HuH-7.5 (cell line): ENCODE measurements around the gene ARAP1.

Experiments used
- DNase-seq: peaks from one replicate; pipeline ENCODE4 v3.0.0; 2011; ENCODE audit warnings: low spot score

The ARAP1 gene

DNA sequence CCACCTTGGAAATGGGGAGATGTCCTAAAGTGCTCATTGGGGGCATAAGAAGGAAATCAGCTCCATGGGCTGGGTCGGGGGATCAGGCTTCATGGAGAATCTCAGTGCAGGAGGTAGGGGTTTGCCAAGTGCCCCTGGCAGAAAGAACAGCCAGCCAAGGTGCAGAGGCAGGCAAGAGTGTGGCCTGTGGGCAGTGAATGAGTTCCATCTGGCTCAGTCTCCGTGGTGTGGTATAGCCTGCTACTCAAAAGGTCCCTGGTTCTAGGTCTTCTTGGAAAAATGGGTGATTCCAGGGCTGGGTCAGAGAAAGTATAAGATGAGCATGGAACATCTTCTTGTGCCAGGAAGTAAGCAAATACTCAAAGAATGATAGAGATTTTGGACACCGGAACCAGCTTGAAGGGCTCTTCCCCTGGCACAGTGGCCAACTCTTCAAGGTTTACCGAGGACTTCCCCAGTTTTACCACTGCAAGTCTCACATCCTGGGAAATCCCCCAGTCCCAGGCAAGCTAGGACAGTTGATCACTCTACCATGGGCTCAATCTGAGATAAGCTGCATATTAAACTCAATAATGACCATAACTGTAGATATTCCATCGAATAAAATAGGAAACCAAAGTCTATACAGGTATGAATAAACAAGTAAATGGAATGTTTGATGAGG lies 10.6 kb upstream of the ARAP1 start:
- no peak for DNase-seq

- DNase-seq = no peak
These were observed 8.6 kb upstream of the ARAP1 start for GRCh38 chr11:72760539-72761405.

GRCh38 chr11:72759468-72759985 lies 7.3 kb upstream of the ARAP1 start:
- no peak for DNase-seq

DNA sequence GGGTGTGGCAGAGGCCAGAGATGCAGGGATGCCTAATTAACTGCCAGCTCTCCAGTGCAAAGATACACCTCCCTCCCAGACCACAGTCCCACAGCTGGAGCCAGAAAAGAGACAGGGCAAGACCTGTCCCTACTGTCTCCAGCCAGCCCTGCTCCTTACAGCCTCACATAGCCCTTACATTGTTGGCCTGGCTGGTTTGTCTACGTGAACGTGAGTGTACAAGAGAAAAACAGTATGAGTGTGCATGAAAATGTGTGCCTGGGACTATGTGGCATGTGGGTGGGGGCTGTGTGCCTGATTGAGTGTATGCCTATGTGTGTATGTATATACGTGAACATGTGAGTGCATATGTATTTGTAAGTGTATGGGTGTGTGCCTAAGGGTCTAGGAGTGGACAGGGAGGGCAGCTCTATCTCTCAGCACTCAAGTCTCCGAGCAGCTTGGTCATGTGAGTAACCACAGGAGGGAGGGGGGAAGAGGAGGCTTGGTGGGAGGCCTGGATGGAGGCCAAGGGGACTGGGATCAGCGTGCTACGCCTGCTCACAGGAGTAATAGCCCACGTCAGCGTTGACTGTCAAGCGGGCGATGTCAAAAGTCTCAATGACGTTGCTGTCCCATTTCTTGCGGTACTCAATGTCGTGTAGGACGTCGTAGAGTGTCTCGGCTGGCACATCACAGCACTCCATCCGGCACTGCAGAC lies 6.6 kb upstream of the ARAP1 start:
- no peak for DNase-seq

GRCh38 chr11:72758304-72758689 lies 6.1 kb upstream of the ARAP1 start:
- DNase-seq = no peak

- no peak for DNase-seq
These were observed 3.6 kb upstream of the ARAP1 start for GRCh38 chr11:72755713-72756285.

DNA sequence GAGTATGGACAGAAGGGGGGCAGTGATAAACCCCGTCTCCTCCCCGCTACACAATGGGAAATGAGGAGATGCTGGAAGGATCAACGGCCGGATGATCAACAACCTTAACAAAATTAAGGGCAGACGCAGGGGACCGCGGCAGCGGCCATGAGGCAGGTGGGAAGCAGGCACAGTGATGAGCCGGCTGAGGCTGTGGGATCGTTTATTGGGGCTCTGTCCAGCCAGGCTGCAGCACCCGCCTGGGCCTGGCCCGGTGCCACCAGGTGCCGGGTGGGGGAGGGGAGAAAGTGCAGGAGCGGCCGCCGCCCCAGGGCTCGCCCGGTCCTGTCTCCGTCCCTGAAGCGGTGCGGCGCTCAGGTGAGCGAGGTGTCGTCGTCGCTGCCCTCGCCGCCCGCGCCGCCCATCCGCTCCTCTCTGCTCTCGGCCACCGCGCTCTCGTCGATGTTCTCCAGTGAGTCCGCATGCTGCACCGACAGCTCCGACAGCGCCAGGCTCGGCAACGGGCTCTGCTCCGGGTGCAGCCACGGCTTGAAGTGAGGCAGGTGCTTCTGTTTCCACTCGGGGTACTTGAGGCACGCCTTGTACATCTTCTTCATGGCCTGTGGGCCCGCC lies 2.4 kb upstream of the ARAP1 start:
- DNase-seq = no peak

DNA sequence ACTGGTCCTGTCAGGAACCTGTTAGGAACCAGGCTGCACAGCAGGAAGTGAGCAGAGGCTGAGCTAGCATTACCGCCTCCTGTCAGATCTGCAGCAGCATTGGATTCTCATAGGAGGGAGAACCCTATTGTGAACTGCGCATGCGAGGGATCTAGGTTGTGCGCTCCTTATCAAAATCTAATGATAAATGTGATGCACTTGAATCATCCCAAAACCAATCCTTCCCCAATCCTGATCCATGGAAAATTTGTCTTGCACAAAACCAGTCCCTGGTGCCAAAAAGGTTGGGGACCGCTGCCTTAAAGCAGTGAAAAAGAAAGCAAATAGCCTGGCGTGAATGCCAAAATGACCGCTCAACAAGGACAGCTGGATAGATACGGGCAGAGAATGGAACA lies 1.9 kb upstream of the ARAP1 start:
- DNase-seq = no peak

DNA sequence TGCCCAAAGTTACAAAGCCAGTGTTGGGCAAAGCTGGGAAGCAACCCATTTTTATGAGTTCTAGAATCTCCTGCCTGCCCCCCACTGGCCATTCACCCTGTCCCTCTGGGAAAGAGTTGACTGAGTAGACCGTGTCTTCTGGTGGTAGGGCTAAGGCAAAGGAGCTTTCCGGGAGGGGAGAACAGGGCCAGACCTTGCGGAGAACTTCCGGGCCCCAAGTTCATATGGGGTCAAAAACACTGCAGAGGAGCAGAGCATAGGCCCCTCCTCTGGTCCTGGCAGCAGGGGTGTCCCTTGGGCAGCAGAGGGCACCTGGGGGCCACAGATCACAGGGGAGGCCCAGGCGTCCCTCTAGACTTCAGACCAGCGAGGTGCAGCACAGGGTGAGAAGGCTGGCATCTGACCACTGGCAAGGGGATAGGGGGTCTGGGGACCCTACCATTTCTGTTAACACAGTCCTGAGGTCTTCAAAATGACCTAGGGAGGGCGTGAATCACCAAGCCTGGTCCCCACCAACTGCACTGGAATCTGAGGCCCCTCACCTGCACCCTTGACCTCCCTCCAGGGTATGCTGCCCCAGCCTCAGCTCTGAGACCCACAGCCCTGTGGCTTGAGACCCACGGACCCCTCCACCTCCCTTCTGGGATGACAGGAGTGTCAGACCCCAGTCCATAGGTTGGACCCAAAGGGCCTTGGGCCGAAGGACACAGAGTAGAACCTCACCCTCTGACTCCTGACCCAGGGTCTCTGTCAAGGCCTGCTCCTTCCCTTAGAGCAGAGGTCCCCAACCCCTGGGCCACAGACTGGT lies 1.3 kb upstream of the ARAP1 start:
- DNase-seq = no peak

- no peak for DNase-seq
These were observed 806 bp downstream of the ARAP1 start for GRCh38 chr11:72751116-72752087.

DNA sequence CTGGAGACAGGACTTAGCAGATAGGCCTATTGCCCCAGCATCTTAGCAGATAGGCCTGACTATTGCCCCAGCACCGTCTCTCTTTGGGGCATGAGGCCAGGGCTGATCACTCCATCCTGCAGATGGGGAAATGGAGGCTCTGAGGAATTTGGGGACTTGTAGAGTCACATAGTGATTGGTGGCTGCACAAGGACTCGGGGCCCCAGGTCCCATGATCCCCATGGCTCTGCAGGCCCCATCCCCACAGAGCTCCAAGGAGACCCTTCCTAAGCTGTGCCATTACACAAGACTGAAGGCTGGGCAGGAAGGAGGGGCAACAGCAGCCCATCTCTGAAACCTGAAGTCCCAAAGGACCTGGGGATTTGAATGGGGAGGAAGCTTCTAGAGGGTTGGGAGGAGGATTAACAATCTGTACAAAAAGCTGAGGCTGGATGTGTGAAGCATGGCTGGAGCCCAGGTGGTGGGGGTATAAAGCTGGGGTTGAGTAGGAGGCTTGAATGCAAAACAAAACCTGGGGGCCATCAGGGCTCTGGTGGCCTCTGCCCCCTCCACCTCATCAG lies 1.6 kb downstream of the ARAP1 start:
- DNase-seq = no peak

- DNase-seq = no peak
These were observed 2.1 kb downstream of the ARAP1 start for GRCh38 chr11:72750086-72750485.

DNA sequence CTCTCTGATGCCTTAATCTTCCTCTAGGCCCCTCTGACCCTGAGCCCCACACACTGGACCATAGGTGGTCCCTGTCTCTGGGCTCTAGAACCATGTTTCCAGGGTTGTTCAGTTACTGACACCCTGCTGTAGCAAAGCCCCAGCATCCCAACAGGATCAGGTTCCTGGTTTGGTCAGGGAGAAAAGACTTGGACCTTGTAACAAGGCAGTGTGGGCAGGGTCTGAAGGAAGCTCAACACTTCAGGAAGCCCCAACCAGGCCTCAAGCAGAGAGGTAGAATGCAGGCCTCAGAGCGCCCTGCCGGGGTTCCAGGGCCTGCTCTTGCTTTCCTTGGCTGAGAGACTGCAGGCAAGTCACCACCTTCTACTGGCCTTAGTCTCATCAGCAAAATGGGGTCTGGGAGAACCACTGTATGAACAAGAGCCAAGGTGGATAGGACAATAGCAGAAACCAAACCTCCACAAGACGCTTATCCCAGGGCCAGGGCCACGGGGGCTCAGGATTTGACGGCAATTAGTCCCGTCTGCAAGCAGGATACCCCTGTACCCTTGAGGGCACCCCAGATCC lies 4.8 kb downstream of the ARAP1 start:
- no peak for DNase-seq

DNA sequence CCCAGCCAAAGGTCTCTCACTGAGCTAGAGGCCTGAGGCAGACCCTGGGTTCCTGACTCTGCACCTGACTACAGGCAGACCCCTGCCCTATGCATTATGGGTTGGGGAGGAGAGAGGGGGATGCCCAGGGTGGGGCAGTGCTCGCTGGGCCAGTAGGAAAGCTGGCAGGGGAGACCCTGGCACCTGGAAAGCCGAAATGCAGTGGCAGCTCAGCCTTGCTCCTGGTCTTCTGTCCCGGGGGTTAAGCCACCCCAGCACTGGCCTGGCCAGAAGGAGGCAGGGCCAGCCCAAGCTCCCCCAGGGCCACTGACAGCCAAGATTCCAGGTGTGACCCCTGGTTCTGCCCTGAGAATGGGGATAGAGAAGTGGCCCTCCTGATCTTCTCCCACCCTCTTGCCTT lies 5.4 kb downstream of the ARAP1 start:
- no peak for DNase-seq

DNA sequence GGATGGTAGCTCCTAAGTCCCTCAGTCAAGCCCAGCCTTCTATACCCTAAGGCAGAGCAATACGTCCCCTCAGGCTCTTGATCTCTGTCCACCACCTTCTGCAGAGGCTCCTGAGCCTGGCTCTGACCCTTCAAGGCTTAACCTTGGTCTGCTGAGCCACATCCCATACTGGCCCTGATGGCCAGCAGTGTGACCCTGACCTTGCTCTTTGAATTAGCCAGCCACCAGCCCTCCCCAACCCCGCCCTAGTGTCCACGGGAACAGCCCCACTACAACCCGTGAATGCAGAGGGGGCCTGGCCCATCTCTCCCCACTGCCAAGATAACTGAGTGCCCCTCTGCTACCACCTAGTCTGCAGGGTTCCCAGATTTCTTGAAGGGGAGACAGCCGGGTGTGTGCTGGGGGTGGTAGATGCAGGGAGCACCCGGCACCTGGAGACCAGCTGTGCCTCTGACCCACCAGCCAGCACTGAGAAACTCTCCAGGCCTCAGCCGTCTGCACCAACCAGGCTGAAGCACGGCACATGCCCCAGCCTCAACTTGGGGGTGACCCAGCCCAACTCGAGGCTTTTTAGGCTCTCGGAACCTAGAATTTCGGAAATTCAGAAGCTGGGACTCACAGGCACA lies 6.2 kb downstream of the ARAP1 start:
- no peak for DNase-seq

DNA sequence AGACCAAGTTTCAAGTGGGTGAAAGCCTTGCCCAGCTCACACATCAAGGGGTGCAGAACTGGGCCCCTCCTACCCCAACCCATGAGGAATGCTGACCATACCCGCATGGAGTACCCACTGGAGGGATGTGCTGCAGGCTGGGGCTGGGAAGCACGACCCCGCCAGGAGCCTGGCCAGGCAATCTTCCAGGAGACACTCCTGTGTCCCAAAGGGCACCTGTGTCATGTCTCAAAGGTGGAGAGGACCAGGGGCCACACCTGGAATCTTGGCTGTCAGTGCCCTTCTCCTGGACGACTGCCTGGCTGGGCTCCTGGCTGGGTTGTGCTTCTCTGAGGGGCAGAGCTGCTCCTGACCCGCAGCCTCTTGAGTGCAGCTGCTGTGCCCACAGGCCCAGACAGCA lies 6.7 kb downstream of the ARAP1 start:
- DNase-seq = no peak

DNA sequence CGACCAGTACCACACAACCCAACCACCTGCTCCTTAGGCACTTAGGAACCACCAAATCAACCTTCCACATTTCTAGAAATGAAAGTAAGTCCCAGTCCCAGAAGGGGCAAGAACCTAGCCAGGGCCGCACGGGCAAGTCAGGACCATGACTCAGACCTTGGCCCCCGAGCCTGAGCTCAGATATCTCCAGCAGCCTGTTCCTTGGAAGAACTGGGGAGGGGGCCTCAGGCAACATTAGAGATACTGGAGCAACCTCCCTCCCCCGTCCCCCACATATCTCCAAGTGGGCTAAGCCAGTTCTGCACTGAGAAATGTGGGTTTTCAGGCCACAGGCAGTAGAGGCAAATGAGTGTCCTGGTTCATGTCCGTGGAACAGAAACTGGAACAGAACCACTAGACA lies 7.7 kb downstream of the ARAP1 start:
- no peak for DNase-seq

- no peak for DNase-seq
These were observed 8.6 kb downstream of the ARAP1 start for GRCh38 chr11:72743321-72744221.
